Measurements from ENCODE around the gene PIGP.

GRCh38 chr21:37030864-37031263 lies 42.0 kb downstream of the PIGP start:
- TF ChIP-seq POLR2A (IDR thresholded peaks at IDR 0.05) (no peak), POLR2AphosphoS5 (IDR thresholded peaks at IDR 0.05) (no peak)

Measured in transverse colon (tissue), 3 donors.